GM21576 (cell line): ENCODE data around the gene IKBIP.
"Not testable (repeated sequence)": the region's sequence is repeated elsewhere in the genome, so short reads cannot be mapped to it uniquely, and the experiment has no call there.

Experiments
- ATAC-seq: cut with Tn5 transposase; IDR thresholded peaks from one replicate; pipeline ENCODE4 v1.9.1; 2021; ENCODE audit warnings: mild to moderate bottlenecking, moderate library complexity; ENCODE audit not compliant: unreplicated experiment

The IKBIP gene

GRCh38 chr12:98578392-98578791 lies 66.2 kb downstream of the IKBIP start:
- no peak for ATAC-seq

- ATAC-seq = not testable (repeated sequence)
Measured at GRCh38 chr12:98576795-98577194, 67.8 kb downstream of the IKBIP start.

- ATAC-seq = no peak
Measured at GRCh38 chr12:98575013-98575412, 69.6 kb downstream of the IKBIP start.
